D721Med (cell line): ENCODE measurements around the gene NPLOC4.

Experiments used
- DNase-seq: peaks from one replicate; pipeline ENCODE4 v3.0.0; 2011; ENCODE audit warnings: low spot score; ENCODE audit not compliant: insufficient read length
- FAIRE-seq: peaks from 2 replicates; lab custom pipeline; 2011; peaks lifted over from hg19 to GRCh38; lab: Jason Lieb, UNC
- CTCF ChIP-seq: IDR thresholded peaks from 2 replicates; pipeline ENCODE4 v1.5.1; 2012; ENCODE audit warnings: mild to moderate bottlenecking, control low read depth; ENCODE audit not compliant: insufficient read depth; ENCODE audit errors: missing control alignments

Gene NPLOC4

GRCh38 chr17:81652906-81653771 lies 16.2 kb upstream of the NPLOC4 start:
- TF ChIP-seq CTCF, result no peak
- FAIRE-seq, result no peak
- no peak for DNase-seq

- DNase-seq, result no peak
- FAIRE-seq, result no peak
- TF ChIP-seq CTCF, result no peak
Observed at GRCh38 chr17:81651692-81652091, 14.8 kb upstream of the NPLOC4 start.

- no peak for TF ChIP-seq CTCF
- FAIRE-seq (no peak), DNase-seq (no peak)
Observed at GRCh38 chr17:81650951-81651350, 14.0 kb upstream of the NPLOC4 start.

GRCh38 chr17:81648707-81649085 lies 11.8 kb upstream of the NPLOC4 start:
- FAIRE-seq (no peak), DNase-seq (no peak)
- TF ChIP-seq CTCF, result no peak

- DNase-seq, result no peak
- FAIRE-seq, result no peak
- TF ChIP-seq CTCF, result no peak
Observed at GRCh38 chr17:81648013-81648706, 11.2 kb upstream of the NPLOC4 start.

GRCh38 chr17:81647640-81648012 lies 10.7 kb upstream of the NPLOC4 start:
- no peak for DNase-seq
- no peak for FAIRE-seq
- TF ChIP-seq CTCF, result no peak
